T-helper 1 cell treated with Interleukin-12 subunit alpha and Interleukin-12 subunit beta and Interleukin-4 antibody, amounts not matched to agents 30 μg/mL and 1 μg/mL, for 36 hours (primary cell): ENCODE measurements around the gene POMT2.

ENCODE experiments used
- H3K27ac Mint-ChIP-seq: one replicate; pipeline ENCODE4 v1.8.0; 2021; ENCODE audit warnings: mild to moderate bottlenecking, mixed read lengths
- H3K27me3 Mint-ChIP-seq: one replicate; pipeline ENCODE4 v1.8.0; 2021; ENCODE audit warnings: low read depth, mixed read lengths
- H3K36me3 Mint-ChIP-seq: one replicate; pipeline ENCODE4 v1.8.0; 2021; ENCODE audit warnings: low read depth, mixed read lengths
- H3K4me1 Mint-ChIP-seq: one replicate; pipeline ENCODE4 v1.8.0; 2021; ENCODE audit warnings: low read depth, mixed read lengths
- H3K4me3 Mint-ChIP-seq: one replicate; pipeline ENCODE4 v1.8.0; 2021; ENCODE audit warnings: mild to moderate bottlenecking, moderate library complexity, mixed read lengths
- H3K9me3 Mint-ChIP-seq: one replicate; pipeline ENCODE4 v1.8.0; 2021; ENCODE audit warnings: mixed read lengths

The POMT2 gene

GRCh38 chr14:77257700-77258099, 63.0 kb downstream of the POMT2 start:
- no peaks in the 10 kb centered on the region for H3K9me3 Mint-ChIP-seq
- no peaks in the 10 kb centered on the region for H3K4me1 Mint-ChIP-seq
- no peak overlapping the region for H3K4me3 Mint-ChIP-seq
- H3K27ac Mint-ChIP-seq = no peak overlapping the region
- H3K27me3 Mint-ChIP-seq = peaks cover 2% of the 10 kb centered on the region
- no peaks in the 10 kb centered on the region for H3K36me3 Mint-ChIP-seq

- Mint-ChIP-seq H3K4me1 (no peaks in the 10 kb centered on the region), H3K9me3 (no peaks in the 10 kb centered on the region), H3K4me3 (no peak overlapping the region), H3K27me3 (no peaks in the 10 kb centered on the region), H3K36me3 (no peaks in the 10 kb centered on the region), H3K27ac (no peak overlapping the region)
Measured at GRCh38 chr14:77256694-77257093, 64.0 kb downstream of the POMT2 start.

GRCh38 chr14:77253333-77254190, 67.1 kb downstream of the POMT2 start:
- Mint-ChIP-seq H3K27ac (no peak overlapping the region), H3K4me1 (no peaks in the 10 kb centered on the region), H3K27me3 (no peaks in the 10 kb centered on the region), H3K36me3 (no peaks in the 10 kb centered on the region), H3K4me3 (no peak overlapping the region), H3K9me3 (no peaks in the 10 kb centered on the region)

- Mint-ChIP-seq H3K27me3 (no peaks in the 10 kb centered on the region), H3K27ac (no peak overlapping the region), H3K4me3 (no peak overlapping the region), H3K9me3 (no peaks in the 10 kb centered on the region), H3K36me3 (no peaks in the 10 kb centered on the region), H3K4me1 (no peaks in the 10 kb centered on the region)
Measured at GRCh38 chr14:77251870-77252269, 68.8 kb downstream of the POMT2 start.

- H3K4me3 Mint-ChIP-seq = no peak overlapping the region
- no peaks in the 10 kb centered on the region for H3K4me1 Mint-ChIP-seq
- no peaks in the 10 kb centered on the region for H3K36me3 Mint-ChIP-seq
- no peak overlapping the region for H3K27ac Mint-ChIP-seq
- H3K27me3 Mint-ChIP-seq = no peaks in the 10 kb centered on the region
- H3K9me3 Mint-ChIP-seq = no peaks in the 10 kb centered on the region
Measured at GRCh38 chr14:77250927-77251326, 69.8 kb downstream of the POMT2 start.

- H3K9me3 Mint-ChIP-seq = no peaks in the 10 kb centered on the region
- no peaks in the 10 kb centered on the region for H3K36me3 Mint-ChIP-seq
- no peaks in the 10 kb centered on the region for H3K4me1 Mint-ChIP-seq
- no peak overlapping the region for H3K27ac Mint-ChIP-seq
- no peak overlapping the region for H3K4me3 Mint-ChIP-seq
- H3K27me3 Mint-ChIP-seq = no peaks in the 10 kb centered on the region
Measured at GRCh38 chr14:77249286-77249685, 71.4 kb downstream of the POMT2 start.

GRCh38 chr14:77248666-77249065, 72.0 kb downstream of the POMT2 start:
- H3K4me3 Mint-ChIP-seq = no peak overlapping the region
- no peaks in the 10 kb centered on the region for H3K36me3 Mint-ChIP-seq
- H3K4me1 Mint-ChIP-seq = no peaks in the 10 kb centered on the region
- H3K9me3 Mint-ChIP-seq = no peaks in the 10 kb centered on the region
- H3K27me3 Mint-ChIP-seq = no peaks in the 10 kb centered on the region
- no peak overlapping the region for H3K27ac Mint-ChIP-seq

GRCh38 chr14:77246784-77247183, 73.9 kb downstream of the POMT2 start:
- H3K9me3 Mint-ChIP-seq = no peaks in the 10 kb centered on the region
- H3K4me3 Mint-ChIP-seq = no peak overlapping the region
- H3K27ac Mint-ChIP-seq = no peak overlapping the region
- no peaks in the 10 kb centered on the region for H3K27me3 Mint-ChIP-seq
- no peaks in the 10 kb centered on the region for H3K4me1 Mint-ChIP-seq
- no peaks in the 10 kb centered on the region for H3K36me3 Mint-ChIP-seq

- Mint-ChIP-seq H3K27ac (no peak overlapping the region), H3K4me3 (no peak overlapping the region), H3K27me3 (no peaks in the 10 kb centered on the region), H3K36me3 (no peaks in the 10 kb centered on the region), H3K9me3 (no peaks in the 10 kb centered on the region), H3K4me1 (no peaks in the 10 kb centered on the region)
Measured at GRCh38 chr14:77245820-77246219, 74.9 kb downstream of the POMT2 start.

GRCh38 chr14:77243853-77244252, 76.8 kb downstream of the POMT2 start:
- H3K27ac Mint-ChIP-seq = no peak overlapping the region
- H3K36me3 Mint-ChIP-seq = no peaks in the 10 kb centered on the region
- no peaks in the 10 kb centered on the region for H3K4me1 Mint-ChIP-seq
- H3K9me3 Mint-ChIP-seq = no peaks in the 10 kb centered on the region
- no peaks in the 10 kb centered on the region for H3K27me3 Mint-ChIP-seq
- H3K4me3 Mint-ChIP-seq = no peak overlapping the region

GRCh38 chr14:77242752-77243151, 77.9 kb downstream of the POMT2 start:
- H3K4me3 Mint-ChIP-seq = no peak overlapping the region
- H3K4me1 Mint-ChIP-seq = no peaks in the 10 kb centered on the region
- H3K27ac Mint-ChIP-seq = no peak overlapping the region
- H3K9me3 Mint-ChIP-seq = no peaks in the 10 kb centered on the region
- no peaks in the 10 kb centered on the region for H3K36me3 Mint-ChIP-seq
- no peaks in the 10 kb centered on the region for H3K27me3 Mint-ChIP-seq

GRCh38 chr14:77241955-77242354, 78.7 kb downstream of the POMT2 start:
- no peaks in the 10 kb centered on the region for H3K4me1 Mint-ChIP-seq
- H3K4me3 Mint-ChIP-seq = no peak overlapping the region
- H3K27me3 Mint-ChIP-seq = no peaks in the 10 kb centered on the region
- no peaks in the 10 kb centered on the region for H3K9me3 Mint-ChIP-seq
- no peaks in the 10 kb centered on the region for H3K36me3 Mint-ChIP-seq
- no peak overlapping the region for H3K27ac Mint-ChIP-seq

- Mint-ChIP-seq H3K9me3 (no peaks in the 10 kb centered on the region), H3K4me3 (no peak overlapping the region), H3K27ac (no peak overlapping the region), H3K4me1 (no peaks in the 10 kb centered on the region), H3K27me3 (no peaks in the 10 kb centered on the region), H3K36me3 (no peaks in the 10 kb centered on the region)
Measured at GRCh38 chr14:77240336-77240915, 80.3 kb downstream of the POMT2 start.

- Mint-ChIP-seq H3K27ac (no peak overlapping the region), H3K9me3 (no peaks in the 10 kb centered on the region), H3K4me1 (no peaks in the 10 kb centered on the region), H3K4me3 (no peak overlapping the region), H3K27me3 (no peaks in the 10 kb centered on the region), H3K36me3 (no peaks in the 10 kb centered on the region)
Measured at GRCh38 chr14:77239412-77239811, 81.3 kb downstream of the POMT2 start.

- Mint-ChIP-seq H3K36me3 (no peaks in the 10 kb centered on the region), H3K4me3 (no peak overlapping the region), H3K4me1 (no peaks in the 10 kb centered on the region), H3K27me3 (no peaks in the 10 kb centered on the region), H3K9me3 (no peaks in the 10 kb centered on the region), H3K27ac (no peak overlapping the region)
Measured at GRCh38 chr14:77238996-77239395, 81.7 kb downstream of the POMT2 start.
